Measurements from ENCODE around the gene IQUB.

DNA sequence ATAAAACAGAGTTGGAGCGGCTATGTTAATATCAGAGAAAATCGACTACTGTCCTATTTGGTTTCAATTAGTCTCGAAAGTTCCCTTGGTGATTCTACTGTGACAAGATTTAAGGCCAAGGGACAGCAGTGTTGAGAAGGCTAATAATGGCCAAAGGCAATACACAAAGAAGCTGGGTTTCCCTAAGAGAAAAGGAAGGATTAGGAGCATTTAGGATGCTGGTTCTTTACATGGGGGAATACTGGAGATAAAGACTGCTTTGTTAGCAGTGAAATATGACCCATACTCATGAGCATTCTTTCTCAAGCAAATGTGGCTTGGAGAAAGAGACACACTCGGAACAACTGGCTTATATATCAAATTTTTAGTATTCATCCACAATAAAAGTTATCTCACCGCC is 32.2 kb downstream of the IQUB start:
- TF ChIP-seq POLR2A (IDR thresholded peaks at IDR 0.05; ENCODE audit: extremely low read depth, insufficient read length) = no peak
- TF ChIP-seq CTCF (IDR thresholded peaks at IDR 0.05; ENCODE audit: low read depth, low read length) = no peak
